SK-N-SH treated with all-trans-retinoic acid at 6 μM for 48 hours (cell line): ENCODE data around the gene SP1.

ENCODE experiments used
- ATAC-seq: fragments of 200-7000 bp; cut with Tn5 transposase; 3 replicates; pipeline ENCODE4 v1.9.1; 2020; ENCODE audit warnings: mild to moderate bottlenecking, moderate library complexity
- ARNTL ChIP-seq: fragments of 450-650 bp; formaldehyde crosslinking; IDR thresholded peaks from 2 replicates; pipeline ENCODE4 v1.5.0; 2020; ENCODE audit warnings: low read depth, mild to moderate bottlenecking, moderate library complexity, borderline replicate concordance
- BACH2 ChIP-seq: fragments of 250-450 bp; sonication (Bioruptor Pico); IDR thresholded peaks from 2 replicates; pipeline ENCODE4 v1.9.0; 2021; ENCODE audit warnings: mild to moderate bottlenecking, borderline replicate concordance
- CREB5 ChIP-seq: fragments of 250-450 bp; sonication (Bioruptor Pico); IDR thresholded peaks from 2 replicates; pipeline ENCODE4 v1.5.1; 2020; ENCODE audit warnings: low read depth, mild to moderate bottlenecking, moderate library complexity
- CSDC2 ChIP-seq: fragments of 250-450 bp; sonication (Bioruptor Pico); IDR thresholded peaks from 2 replicates; pipeline ENCODE4 v1.5.0; 2020; ENCODE audit warnings: mild to moderate bottlenecking, moderate library complexity
- CSRNP3 ChIP-seq: fragments of 250-450 bp; sonication (Bioruptor Pico); IDR thresholded peaks from 2 replicates; pipeline ENCODE4 v1.5.1; 2021; ENCODE audit warnings: mild to moderate bottlenecking, moderate library complexity
- ESRRG ChIP-seq: fragments of 250-450 bp; sonication (Bioruptor Pico); IDR thresholded peaks from 2 replicates; pipeline ENCODE4 v1.6.1; 2021; ENCODE audit warnings: mild to moderate bottlenecking
- GLIS3 ChIP-seq: fragments of 250-450 bp; sonication (Bioruptor Pico); IDR thresholded peaks from 2 replicates; pipeline ENCODE4 v1.5.0; 2020; ENCODE audit warnings: mild to moderate bottlenecking, moderate library complexity
- ISL1 ChIP-seq: fragments of 250-450 bp; sonication (Bioruptor Pico); IDR thresholded peaks from 2 replicates; pipeline ENCODE4 v2.1.2; 2022; ENCODE audit warnings: mild to moderate bottlenecking, moderate library complexity
- OSR1 ChIP-seq: fragments of 250-450 bp; sonication (Bioruptor Pico); IDR thresholded peaks from 2 replicates; pipeline ENCODE4 v1.8.0; 2022; ENCODE audit warnings: moderate library complexity, mild to moderate bottlenecking, inconsistent platforms
- PATZ1 ChIP-seq: fragments of 250-450 bp; sonication (Bioruptor Pico); IDR thresholded peaks from 2 replicates; pipeline ENCODE4 v1.8.0; 2020; ENCODE audit warnings: mild to moderate bottlenecking, moderate library complexity, borderline replicate concordance
- POU6F1 ChIP-seq: fragments of 250-450 bp; sonication (Bioruptor Pico); IDR thresholded peaks from 2 replicates; pipeline ENCODE4 v1.8.0; 2021; ENCODE audit warnings: low read depth, mild to moderate bottlenecking, moderate library complexity, borderline replicate concordance
- RARB ChIP-seq: fragments of 250-450 bp; sonication (Bioruptor Pico); IDR thresholded peaks from 2 replicates; pipeline ENCODE4 v1.8.0; 2021; ENCODE audit warnings: mild to moderate bottlenecking, moderate library complexity
- SNAI2 ChIP-seq: fragments of 250-450 bp; sonication (Bioruptor Pico); IDR thresholded peaks from 2 replicates; pipeline ENCODE4 v1.5.0; 2020; ENCODE audit warnings: mild to moderate bottlenecking, moderate library complexity
- TCF4 ChIP-seq: fragments of 250-450 bp; sonication (Bioruptor Pico); IDR thresholded peaks from 2 replicates; pipeline ENCODE4 v1.8.0; 2021; ENCODE audit warnings: mild to moderate bottlenecking, moderate library complexity, borderline replicate concordance
- TOX ChIP-seq: fragments of 250-450 bp; sonication (Bioruptor Pico); IDR thresholded peaks from 2 replicates; pipeline ENCODE4 v1.8.0; 2021; ENCODE audit warnings: mild to moderate bottlenecking, moderate library complexity, borderline replicate concordance
- TSHZ2 ChIP-seq: fragments of 250-450 bp; sonication (Bioruptor Pico); IDR thresholded peaks from 2 replicates; pipeline ENCODE4 v1.5.0; 2020; ENCODE audit warnings: mild to moderate bottlenecking, moderate library complexity
- ZC3H10 ChIP-seq: fragments of 250-450 bp; sonication (Bioruptor Pico); IDR thresholded peaks from 2 replicates; pipeline ENCODE4 v1.5.1; 2021; ENCODE audit warnings: mild to moderate bottlenecking, moderate library complexity
- ZFP3 ChIP-seq: fragments of 250-450 bp; sonication (Bioruptor Pico); IDR thresholded peaks from 2 replicates; pipeline ENCODE4 v1.5.0; 2020; ENCODE audit warnings: mild to moderate bottlenecking, moderate library complexity
- ZFP30 ChIP-seq: fragments of 450-650 bp; formaldehyde crosslinking; IDR thresholded peaks from 2 replicates; pipeline ENCODE4 v1.5.0; 2022; ENCODE audit warnings: mild to moderate bottlenecking, moderate library complexity
- ZNF565 ChIP-seq: fragments of 450-650 bp; formaldehyde crosslinking; conservative IDR thresholded peaks from 2 replicates; pipeline ENCODE4 v1.5.0; 2020; ENCODE audit warnings: low read depth, mild to moderate bottlenecking, moderate library complexity
- ZNF70 ChIP-seq: fragments of 450-650 bp; formaldehyde crosslinking; IDR thresholded peaks from 2 replicates; pipeline ENCODE4 v1.5.0; 2020; ENCODE audit warnings: mild to moderate bottlenecking, moderate library complexity
- ZNF8 ChIP-seq: fragments of 450-650 bp; formaldehyde crosslinking; IDR thresholded peaks from 2 replicates; pipeline ENCODE4 v1.5.0; 2020; ENCODE audit warnings: mild to moderate bottlenecking, moderate library complexity

Gene SP1

GRCh38 chr12:53461591-53461990 is 81.6 kb downstream of the SP1 start:
- ATAC-seq: no peak
- TF ChIP-seq RARB (CRISPR knock-in tag): no peak
- TF ChIP-seq ZFP30 (CRISPR knock-in tag): no peak
- TF ChIP-seq OSR1 (CRISPR knock-in tag): no peak

GRCh38 chr12:53462935-53463334 is 83.0 kb downstream of the SP1 start:
- TF ChIP-seq TCF4 (CRISPR knock-in tag) (no peak), ZFP30 (CRISPR knock-in tag) (no peak), ZNF70 (CRISPR knock-in tag) (no peak), CSDC2 (CRISPR knock-in tag) (no peak), RARB (CRISPR knock-in tag) (no peak), ZC3H10 (no peak), TSHZ2 (CRISPR knock-in tag) (no peak), PATZ1 (CRISPR knock-in tag) (no peak), ZFP3 (CRISPR knock-in tag) (no peak), CREB5 (CRISPR knock-in tag) (no peak), BACH2 (CRISPR knock-in tag) (no peak), ZNF8 (no peak), ZNF565 (no peak), SNAI2 (CRISPR knock-in tag) (no peak), ARNTL (CRISPR knock-in tag) (no peak), POU6F1 (no peak), ESRRG (no peak), ISL1 (CRISPR knock-in tag) (no peak), TOX (CRISPR knock-in tag) (no peak)
- no peak for ATAC-seq

- ATAC-seq: no peak
These were observed 84.0 kb downstream of the SP1 start for GRCh38 chr12:53463802-53464560.

More at GRCh38 chr12:53463802-53464560, 84.0 kb downstream of the SP1 start:
- TF ChIP-seq ARNTL (CRISPR knock-in tag) (no peak), OSR1 (CRISPR knock-in tag) (no peak), SNAI2 (CRISPR knock-in tag) (no peak), RARB (CRISPR knock-in tag) (no peak), GLIS3 (CRISPR knock-in tag) (no peak), ZC3H10 (no peak), TCF4 (CRISPR knock-in tag) (no peak), CREB5 (CRISPR knock-in tag) (no peak), ESRRG (no peak), TOX (CRISPR knock-in tag) (no peak), CSRNP3 (CRISPR knock-in tag) (no peak)
